BJ (cell line): Measurements from ENCODE around the gene COL1A1. TPM values are rescaled to one million over a fixed set of nuclear protein-coding genes. Genes with fewer than 3 reads are reported as not detected.

Experiments
- CTCF ChIA-PET: fragments of 350-600 bp; formaldehyde crosslinking; extraction: SDS; loops from one replicate; lab custom pipeline; 2021; ENCODE audit warnings: antibody characterized with exemption, inconsistent platforms; lab: Yijun Ruan, JAX
- POLR2A ChIA-PET: fragments of 300-600 bp; sonication (Branson Sonifier 250); formaldehyde crosslinking; extraction: SDS; loops from one replicate; lab custom pipeline; 2021; ENCODE audit warnings: antibody characterized with exemption; lab: Charles Lee
- DNase-seq: peaks from one replicate; pipeline ENCODE4 v3.0.0-alpha.2; 2011; ENCODE audit warnings: low read depth
- H3K27me3 ChIP-seq: 2 replicates; pipeline ENCODE4 v1.6.0; 2011; ENCODE audit warnings: low read length; ENCODE audit not compliant: control insufficient read depth, insufficient read depth
- H3K36me3 ChIP-seq: 2 replicates; pipeline ENCODE4 v1.5.1; 2011; ENCODE audit warnings: low read length; ENCODE audit not compliant: control insufficient read depth, insufficient read depth
- H3K4me3 ChIP-seq: 2 replicates; pipeline ENCODE4 v1.5.1; 2011; ENCODE audit warnings: low read depth, mild to moderate bottlenecking, control low read depth, low read length
- CTCF ChIP-seq: IDR thresholded peaks from 2 replicates; pipeline ENCODE4 v1.5.1; 2011; ENCODE audit warnings: low read depth, mild to moderate bottlenecking, control low read depth, inconsistent platforms, low read length, moderate library complexity; ENCODE audit not compliant: insufficient read depth
- polyA plus RNA-seq: library from polyadenylated mRNA; depleted of rRNA; stranded (reverse); fragments of >200 nt; gene quantifications from 2 replicates; pipeline ENCODE4 v1.2.3, GENCODE V29; 2011

Gene COL1A1
- polyA plus RNA-seq, 1 experiment, result 2,161 TPM

- peaks cover 22% of the 10 kb centered on the region for H3K36me3 ChIP-seq
- ChIA-PET CTCF (interaction anchor here (0.8 to 3.5 kb wide), 12 partner anchors 13 to 116 kb away, joined by 3 to 31 read pairs (median 4); partner anchors contain the start of genes COL1A1, PPP1R9B and TMEM92), POLR2A (interaction anchor here (0.5 to 2.6 kb wide), 13 partner anchors 9 to 113 kb away, joined by 3 to 12 read pairs (median 4); partner anchors contain the start of gene COL1A1)
- H3K4me3 ChIP-seq, result no peak overlapping the region
- TF ChIP-seq CTCF, result 0 out of 2 replicates have a peak, but pooled peaks have one; percentile 1
- no peak for DNase-seq
- H3K27me3 ChIP-seq, result no peaks in the 10 kb centered on the region
These were observed 19.6 kb downstream of the COL1A1 start for GRCh38 chr17:50181591-50182560.

GRCh38 chr17:50181144-50181543, 20.3 kb downstream of the COL1A1 start:
- ChIA-PET POLR2A (interaction anchor here (0.5 to 2.6 kb wide), 11 partner anchors 8 to 113 kb away, joined by 3 to 12 read pairs (median 4); no protein-coding TSS in a partner anchor), CTCF (interaction anchor here (0.8 to 3.5 kb wide), 8 partner anchors 12 to 113 kb away, joined by 3 to 31 read pairs (median 7); partner anchors contain the start of gene TMEM92)
- Histone ChIP-seq H3K27me3 (no peaks in the 10 kb centered on the region), H3K36me3 (peaks cover 15% of the 10 kb centered on the region), H3K4me3 (no peak overlapping the region)
- TF ChIP-seq CTCF, result no peak
- DNase-seq, result no peak

GRCh38 chr17:50180620-50181019, 20.8 kb downstream of the COL1A1 start:
- CTCF ChIA-PET, result interaction anchor here (3.0 to 3.5 kb wide), 2 partner anchors 11 to 93 kb away, joined by 13 to 31 read pairs; partner anchors contain the start of gene TMEM92
- TF ChIP-seq CTCF, result no peak
- POLR2A ChIA-PET, result interaction anchor here (1.3 to 1.6 kb wide), 2 partner anchors 21 to 29 kb away, joined by 4 to 5 read pairs; no protein-coding TSS in a partner anchor
- no peak for DNase-seq
- no peaks in the 10 kb centered on the region for H3K27me3 ChIP-seq
- peaks cover 9% of the 10 kb centered on the region for H3K36me3 ChIP-seq
- no peak overlapping the region for H3K4me3 ChIP-seq

- Histone ChIP-seq H3K36me3 (peaks cover 7% of the 10 kb centered on the region), H3K27me3 (no peaks in the 10 kb centered on the region), H3K4me3 (no peak overlapping the region)
- TF ChIP-seq CTCF, result no peak
- POLR2A ChIA-PET, result interaction anchor here (1.6 kb wide), 1 partner anchor 29 kb away, joined by 4 read pairs; no protein-coding TSS in a partner anchor
- DNase-seq, result no peak
- CTCF ChIA-PET, result interaction anchor here (3.0 to 3.5 kb wide), 2 partner anchors 11 to 93 kb away, joined by 13 to 31 read pairs; partner anchors contain the start of gene TMEM92
These were observed 21.3 kb downstream of the COL1A1 start for GRCh38 chr17:50180111-50180510.
